ENCODE measurements around the gene PCDH1.

GRCh38 chr5:141811287-141812155, 66.7 kb downstream of the PCDH1 start:
- TF ChIP-seq CTCF (IDR thresholded peaks at IDR 0.05): peak in 2 of 3 experiments; percentile 19 to 51
- no peak for TF ChIP-seq POLR2A (IDR thresholded peaks at IDR 0.05)

Measured in testis (tissue), 2 donors.